Uterus (tissue), 2 donors: Measurements from ENCODE around the gene ITIH4.

Source experiments
- POLR2A ChIP-seq, 2 donors: fragments of 450-650 bp; IDR thresholded peaks; one replicate each; pipeline ENCODE4 v1.6.1; 2016; ENCODE audit warnings: antibody characterized with exemption in 2 of 2, mild to moderate bottlenecking in 1 of 2, moderate library complexity in 1 of 2
- TF ChIP-seq, protein P1 (sequence below), 4 experiments: fragments of 200-600 bp in 2 of 4; fragments of 450-650 bp in 2 of 4; sonication (generic) in 2 of 4; IDR thresholded peaks; one replicate each; pipeline ENCODE4 v1.5.1; 2016 to 2019; ENCODE audit warnings: antibody characterized with exemption in 4 of 4, mild to moderate bottlenecking in 2 of 4, moderate library complexity in 1 of 4

DNA sequence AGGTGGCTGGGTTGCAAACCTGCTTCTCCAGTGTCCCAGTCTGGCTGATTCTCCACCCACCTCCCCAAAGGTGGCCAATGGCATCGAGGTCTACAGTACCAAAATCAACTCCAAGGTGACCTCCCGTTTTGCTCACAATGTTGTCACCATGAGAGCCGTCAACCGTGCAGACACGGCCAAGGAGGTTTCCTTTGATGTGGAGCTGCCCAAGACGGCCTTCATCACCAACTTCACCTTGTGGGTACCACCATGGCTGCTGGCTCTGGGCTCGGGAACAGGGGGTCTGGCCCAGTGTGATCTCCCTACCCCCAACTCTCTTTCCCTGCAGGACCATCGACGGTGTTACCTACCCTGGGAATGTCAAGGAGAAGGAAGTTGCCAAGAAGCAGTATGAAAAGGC is 34.1 kb downstream of the ITIH4 start:
- TF ChIP-seq, protein P1, sequence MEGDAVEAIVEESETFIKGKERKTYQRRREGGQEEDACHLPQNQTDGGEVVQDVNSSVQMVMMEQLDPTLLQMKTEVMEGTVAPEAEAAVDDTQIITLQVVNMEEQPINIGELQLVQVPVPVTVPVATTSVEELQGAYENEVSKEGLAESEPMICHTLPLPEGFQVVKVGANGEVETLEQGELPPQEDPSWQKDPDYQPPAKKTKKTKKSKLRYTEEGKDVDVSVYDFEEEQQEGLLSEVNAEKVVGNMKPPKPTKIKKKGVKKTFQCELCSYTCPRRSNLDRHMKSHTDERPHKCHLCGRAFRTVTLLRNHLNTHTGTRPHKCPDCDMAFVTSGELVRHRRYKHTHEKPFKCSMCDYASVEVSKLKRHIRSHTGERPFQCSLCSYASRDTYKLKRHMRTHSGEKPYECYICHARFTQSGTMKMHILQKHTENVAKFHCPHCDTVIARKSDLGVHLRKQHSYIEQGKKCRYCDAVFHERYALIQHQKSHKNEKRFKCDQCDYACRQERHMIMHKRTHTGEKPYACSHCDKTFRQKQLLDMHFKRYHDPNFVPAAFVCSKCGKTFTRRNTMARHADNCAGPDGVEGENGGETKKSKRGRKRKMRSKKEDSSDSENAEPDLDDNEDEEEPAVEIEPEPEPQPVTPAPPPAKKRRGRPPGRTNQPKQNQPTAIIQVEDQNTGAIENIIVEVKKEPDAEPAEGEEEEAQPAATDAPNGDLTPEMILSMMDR (IDR thresholded peaks at IDR 0.05) = no peak
- no peak for TF ChIP-seq POLR2A (IDR thresholded peaks at IDR 0.05)
